T-helper 2 cell treated with Interferon-gamma antibody and Interleukin-4, amounts not matched to agents 5 μg/mL and 100 μg/mL, for 36 hours (primary cell): Measurements from ENCODE around the gene IGFBP2.

Experiments
- DNase-seq: peaks from one replicate; pipeline ENCODE4 v3.0.0; 2021; ENCODE audit warnings: low spot score
- H3K27ac Mint-ChIP-seq: one replicate; pipeline ENCODE4 v1.8.0; 2021; ENCODE audit warnings: mild to moderate bottlenecking, mixed read lengths
- H3K27me3 Mint-ChIP-seq: one replicate; pipeline ENCODE4 v1.8.0; 2021; ENCODE audit warnings: low read depth, mixed read lengths
- H3K36me3 Mint-ChIP-seq: one replicate; pipeline ENCODE4 v1.8.0; 2021; ENCODE audit warnings: low read depth, mixed read lengths
- H3K4me1 Mint-ChIP-seq: one replicate; pipeline ENCODE4 v1.8.0; 2021; ENCODE audit warnings: low read depth, mixed read lengths
- H3K4me3 Mint-ChIP-seq: one replicate; pipeline ENCODE4 v1.8.0; 2022; ENCODE audit warnings: mild to moderate bottlenecking, moderate library complexity, mixed read lengths
- H3K9me3 Mint-ChIP-seq: one replicate; pipeline ENCODE4 v1.8.0; 2021; ENCODE audit warnings: mixed read lengths

IGFBP2 gene

DNA sequence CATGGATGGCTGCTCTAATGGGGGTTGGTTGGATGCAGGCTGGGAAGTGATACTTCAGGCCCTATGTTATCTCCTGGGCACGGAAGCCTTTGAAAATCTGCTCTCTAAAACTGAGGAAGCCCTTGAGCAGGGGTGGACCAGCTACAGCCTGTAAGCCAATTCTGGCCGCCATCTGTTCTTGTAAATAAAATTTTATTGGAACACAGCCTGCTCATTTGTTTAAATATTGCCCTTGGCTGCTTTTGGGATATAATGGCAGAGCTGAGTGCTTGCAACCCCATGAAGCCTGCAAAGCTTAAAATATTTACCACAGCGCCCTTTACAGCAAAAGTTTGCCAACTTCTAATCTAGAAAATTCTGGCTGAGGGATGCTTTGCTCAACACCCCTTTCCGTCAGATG lies 11.9 kb upstream of the IGFBP2 start:
- no peak overlapping the region for H3K4me3 Mint-ChIP-seq
- no peak overlapping the region for H3K27ac Mint-ChIP-seq
- no peaks in the 10 kb centered on the region for H3K36me3 Mint-ChIP-seq
- DNase-seq, result no peak
- no peaks in the 10 kb centered on the region for H3K9me3 Mint-ChIP-seq
- H3K27me3 Mint-ChIP-seq, result peaks cover 5% of the 10 kb centered on the region
- H3K4me1 Mint-ChIP-seq, result peaks cover 16% of the 10 kb centered on the region

DNA sequence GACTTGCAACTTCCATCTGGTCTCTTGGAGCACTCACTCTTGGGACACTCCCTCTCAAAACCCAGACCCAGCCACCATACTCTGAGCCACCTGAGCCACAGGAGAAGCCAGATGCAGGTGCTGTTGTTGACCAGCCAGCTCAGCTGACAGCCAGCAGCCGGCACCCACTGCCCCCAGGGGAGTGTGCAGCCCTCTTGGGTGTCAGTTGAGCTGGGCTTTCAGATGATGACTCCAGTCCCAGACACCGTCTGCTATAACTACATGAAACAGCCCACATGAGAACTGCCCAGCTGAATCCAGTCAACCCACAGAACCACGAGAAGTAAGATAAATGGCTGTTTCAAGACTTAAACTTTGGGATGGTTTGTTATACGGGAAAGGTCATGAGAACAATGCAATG lies 10.7 kb upstream of the IGFBP2 start:
- Mint-ChIP-seq H3K9me3 (no peaks in the 10 kb centered on the region), H3K27ac (no peak overlapping the region), H3K4me1 (peaks cover 13% of the 10 kb centered on the region), H3K27me3 (peaks cover 13% of the 10 kb centered on the region), H3K36me3 (no peaks in the 10 kb centered on the region), H3K4me3 (no peak overlapping the region)
- DNase-seq, result no peak

DNA sequence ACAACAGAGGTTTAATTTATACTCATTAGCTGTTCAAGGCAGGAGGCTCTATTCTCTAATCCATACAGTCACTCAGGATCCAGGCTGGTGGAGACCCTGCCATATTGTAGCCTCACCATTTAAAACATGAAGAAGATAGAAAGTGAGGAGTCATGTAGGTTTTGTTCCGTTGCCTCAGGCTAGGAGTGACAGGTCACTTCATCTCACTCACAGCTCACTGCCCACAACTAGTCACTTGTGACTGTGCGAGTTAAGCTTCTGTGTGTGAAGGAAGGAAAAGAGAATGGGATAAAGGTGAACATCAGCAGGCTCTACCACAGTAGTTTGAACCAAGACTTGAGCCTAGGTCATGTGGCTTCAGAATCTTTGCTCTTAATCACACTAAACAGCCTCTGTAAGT lies 9.0 kb upstream of the IGFBP2 start:
- Mint-ChIP-seq H3K9me3 (no peaks in the 10 kb centered on the region), H3K27me3 (peaks cover 17% of the 10 kb centered on the region), H3K4me3 (no peak overlapping the region), H3K4me1 (peaks cover 7% of the 10 kb centered on the region), H3K36me3 (no peaks in the 10 kb centered on the region), H3K27ac (no peak overlapping the region)
- DNase-seq, result no peak

DNA sequence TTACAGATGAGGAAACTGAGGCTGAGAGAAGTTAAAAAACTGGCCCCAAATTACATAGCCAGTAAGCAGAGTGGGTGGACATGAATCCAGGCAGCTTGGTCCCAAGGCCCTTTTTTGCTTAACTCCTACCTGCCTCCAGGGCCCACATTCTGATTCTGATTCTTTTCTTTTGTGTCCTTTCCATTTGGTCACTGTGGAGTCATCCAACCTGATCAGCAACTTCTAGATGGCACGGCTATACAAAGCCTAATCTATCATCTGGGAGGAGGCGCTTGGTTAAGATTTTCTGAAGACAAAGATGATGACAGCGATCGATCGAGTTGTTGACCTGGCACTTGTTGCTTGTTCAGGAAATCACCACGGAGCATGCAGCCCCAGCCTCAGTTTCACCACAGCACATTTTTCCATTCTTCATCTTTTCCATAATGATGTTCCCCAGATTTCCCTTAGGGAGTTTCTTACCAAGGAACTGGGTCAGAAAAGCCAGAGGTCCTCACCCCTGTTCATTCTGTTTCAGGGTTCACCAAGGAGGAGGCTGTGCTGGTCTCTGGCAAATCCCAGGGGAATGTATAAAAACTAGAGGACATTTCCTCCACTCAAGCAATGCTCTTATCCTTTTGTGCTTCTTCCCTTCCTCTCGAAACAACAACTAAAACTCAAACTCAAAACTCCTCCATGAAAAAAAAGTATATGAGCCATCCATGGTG lies 6.9 kb upstream of the IGFBP2 start:
- Mint-ChIP-seq H3K36me3 (no peaks in the 10 kb centered on the region), H3K4me1 (no peaks in the 10 kb centered on the region), H3K4me3 (no peak overlapping the region), H3K27ac (no peak overlapping the region), H3K9me3 (no peaks in the 10 kb centered on the region), H3K27me3 (peaks cover 34% of the 10 kb centered on the region)
- no peak for DNase-seq

DNA sequence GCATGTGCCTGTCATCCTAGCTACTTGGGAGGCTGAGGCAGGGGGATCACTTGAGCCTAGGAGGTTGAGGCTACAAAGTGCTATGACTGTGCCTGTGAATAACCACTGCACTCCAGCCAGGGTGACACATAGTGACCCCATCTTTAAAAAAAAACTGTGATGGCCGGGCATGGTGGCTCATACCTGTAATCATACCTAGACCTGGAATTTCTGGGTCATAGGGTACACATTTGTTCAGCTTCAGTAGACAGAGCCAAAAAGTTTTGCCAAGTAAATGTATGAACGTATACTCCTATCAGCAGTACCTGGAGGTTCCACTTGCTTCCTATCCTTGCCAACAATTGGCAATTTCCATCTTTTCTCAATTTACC lies 6.4 kb upstream of the IGFBP2 start:
- no peak overlapping the region for H3K27ac Mint-ChIP-seq
- H3K36me3 Mint-ChIP-seq, result no peaks in the 10 kb centered on the region
- no peaks in the 10 kb centered on the region for H3K4me1 Mint-ChIP-seq
- H3K27me3 Mint-ChIP-seq, result peaks cover 39% of the 10 kb centered on the region
- no peaks in the 10 kb centered on the region for H3K9me3 Mint-ChIP-seq
- H3K4me3 Mint-ChIP-seq, result no peak overlapping the region
- no peak for DNase-seq

DNA sequence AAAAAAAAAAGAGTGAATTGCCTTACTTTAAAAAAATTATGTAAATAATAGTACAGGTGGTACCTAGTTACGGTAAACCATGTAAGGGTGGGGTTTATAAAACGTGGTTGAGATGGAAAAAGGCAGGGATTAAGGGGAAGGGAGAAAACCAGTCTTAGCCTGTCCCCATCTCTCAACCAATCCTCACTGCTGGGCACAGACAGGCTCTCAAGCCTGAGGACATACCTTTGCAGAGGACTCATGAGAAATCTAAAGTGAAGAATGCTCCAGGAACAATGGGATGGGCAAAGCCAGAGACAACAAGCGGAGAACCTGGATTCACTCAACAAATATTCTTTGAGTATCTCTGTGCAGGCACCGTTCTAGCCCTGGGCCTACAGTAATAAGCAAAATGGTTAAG lies 3.4 kb upstream of the IGFBP2 start:
- H3K27me3 Mint-ChIP-seq, result peaks cover 62% of the 10 kb centered on the region
- H3K4me1 Mint-ChIP-seq, result peaks cover 14% of the 10 kb centered on the region
- H3K36me3 Mint-ChIP-seq, result peaks cover 3% of the 10 kb centered on the region
- no peak overlapping the region for H3K4me3 Mint-ChIP-seq
- H3K9me3 Mint-ChIP-seq, result no peaks in the 10 kb centered on the region
- no peak overlapping the region for H3K27ac Mint-ChIP-seq
- DNase-seq, result no peak

DNA sequence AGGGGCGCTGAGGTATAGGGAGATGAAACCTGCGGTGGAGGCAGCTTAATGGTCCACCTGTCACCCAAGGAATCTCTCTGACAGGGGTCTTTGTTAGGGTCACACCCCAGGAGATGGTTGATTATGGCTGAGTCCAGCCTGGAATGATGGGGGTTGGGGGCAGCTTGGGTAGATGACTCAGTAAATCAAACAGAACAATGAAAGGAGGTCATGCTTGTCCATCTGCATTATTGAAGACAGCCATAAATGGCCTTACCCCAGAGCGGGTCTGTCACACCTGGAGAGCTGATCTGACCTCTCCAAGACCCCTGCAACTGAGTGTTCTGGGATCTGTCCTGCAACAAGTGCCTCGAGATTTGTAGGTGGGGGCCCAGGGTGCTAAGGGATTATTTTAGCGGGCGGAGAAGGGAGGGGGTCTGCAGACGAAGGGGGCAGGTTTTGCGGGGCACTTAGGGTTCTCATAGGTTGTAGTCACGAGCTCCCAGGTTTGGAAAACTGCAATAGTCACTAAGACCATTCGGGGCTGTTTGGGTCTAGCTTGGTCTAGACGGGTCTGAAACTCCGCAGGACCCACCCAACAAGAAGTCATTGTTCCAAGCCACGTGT lies 771 bp upstream of the IGFBP2 start:
- Mint-ChIP-seq H3K27ac (no peak overlapping the region), H3K4me1 (peaks cover 26% of the 10 kb centered on the region), H3K4me3 (peak overlapping the region; percentile 81), H3K36me3 (peaks cover 6% of the 10 kb centered on the region), H3K27me3 (peaks cover 76% of the 10 kb centered on the region), H3K9me3 (no peaks in the 10 kb centered on the region)
- no peak for DNase-seq

DNA sequence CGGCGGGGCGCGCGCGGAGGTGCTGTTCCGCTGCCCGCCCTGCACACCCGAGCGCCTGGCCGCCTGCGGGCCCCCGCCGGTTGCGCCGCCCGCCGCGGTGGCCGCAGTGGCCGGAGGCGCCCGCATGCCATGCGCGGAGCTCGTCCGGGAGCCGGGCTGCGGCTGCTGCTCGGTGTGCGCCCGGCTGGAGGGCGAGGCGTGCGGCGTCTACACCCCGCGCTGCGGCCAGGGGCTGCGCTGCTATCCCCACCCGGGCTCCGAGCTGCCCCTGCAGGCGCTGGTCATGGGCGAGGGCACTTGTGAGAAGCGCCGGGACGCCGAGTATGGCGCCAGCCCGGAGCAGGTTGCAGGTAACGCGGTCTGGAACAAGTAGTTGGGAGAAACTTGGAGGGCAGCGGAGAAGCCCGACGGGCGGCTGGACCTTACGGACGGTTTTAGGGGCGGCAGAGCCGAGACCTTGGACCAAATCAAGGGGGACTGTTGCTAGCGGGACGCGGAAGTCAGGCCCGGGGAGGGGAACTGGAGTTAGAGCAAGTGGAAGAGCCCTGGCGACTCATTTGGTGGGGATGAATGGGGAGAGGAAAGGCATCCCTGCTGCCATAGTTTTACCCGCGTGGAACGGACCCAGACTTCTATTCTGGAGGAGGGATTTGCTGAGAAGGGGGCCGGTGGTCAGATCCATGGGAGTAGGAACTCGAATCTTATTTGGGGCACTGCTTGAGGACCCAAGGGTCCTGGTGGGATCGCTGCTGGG lies 573 bp downstream of the IGFBP2 start:
- H3K27ac Mint-ChIP-seq, result no peak overlapping the region
- H3K4me3 Mint-ChIP-seq, result peak overlapping the region; percentile 84
- peaks cover 26% of the 10 kb centered on the region for H3K4me1 Mint-ChIP-seq
- no peaks in the 10 kb centered on the region for H3K9me3 Mint-ChIP-seq
- peaks cover 6% of the 10 kb centered on the region for H3K36me3 Mint-ChIP-seq
- H3K27me3 Mint-ChIP-seq, result peaks cover 72% of the 10 kb centered on the region
- DNase-seq, result no peak

DNA sequence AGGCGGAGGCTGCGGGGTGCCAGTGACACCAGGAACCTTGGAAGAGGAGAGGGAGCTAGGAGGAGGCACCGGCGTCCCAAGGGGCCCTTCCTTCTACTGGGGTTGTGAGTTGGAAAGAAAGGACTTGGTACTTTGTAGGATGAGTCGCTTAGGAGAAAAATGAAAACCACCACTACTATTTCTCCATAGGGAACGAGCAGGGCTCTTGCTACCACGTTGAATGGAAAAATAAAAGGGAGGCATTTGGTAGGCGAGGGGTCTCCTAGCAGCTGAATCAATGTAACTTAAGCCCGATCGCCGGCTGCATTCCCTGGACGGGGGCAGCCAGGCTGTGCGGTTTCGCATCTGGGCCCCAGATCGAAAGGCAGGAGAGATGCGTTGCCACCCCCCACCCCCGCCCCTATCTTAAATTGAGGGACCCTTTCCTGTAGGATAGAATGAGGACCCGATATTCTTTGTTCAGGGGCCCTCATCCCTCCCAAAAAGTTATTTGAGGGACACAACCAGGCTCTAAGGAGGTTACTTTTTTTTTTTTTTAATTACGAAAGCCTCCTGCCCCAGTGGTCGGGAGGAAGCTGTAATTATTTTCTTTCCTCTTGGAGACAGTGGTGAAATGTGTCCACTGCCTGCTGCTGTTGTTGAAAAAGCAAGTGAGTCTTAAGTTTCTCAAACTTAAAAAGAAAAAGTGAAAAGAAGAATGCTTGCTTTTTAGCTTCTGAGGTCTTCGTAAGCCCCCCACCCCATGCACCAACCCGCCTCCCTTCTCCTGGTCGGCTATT lies 1.3 kb downstream of the IGFBP2 start:
- Mint-ChIP-seq H3K4me3 (peak overlapping the region; percentile 86), H3K27ac (no peak overlapping the region), H3K9me3 (no peaks in the 10 kb centered on the region), H3K27me3 (peaks cover 67% of the 10 kb centered on the region), H3K36me3 (peaks cover 6% of the 10 kb centered on the region), H3K4me1 (peaks cover 26% of the 10 kb centered on the region)
- DNase-seq, result no peak

DNA sequence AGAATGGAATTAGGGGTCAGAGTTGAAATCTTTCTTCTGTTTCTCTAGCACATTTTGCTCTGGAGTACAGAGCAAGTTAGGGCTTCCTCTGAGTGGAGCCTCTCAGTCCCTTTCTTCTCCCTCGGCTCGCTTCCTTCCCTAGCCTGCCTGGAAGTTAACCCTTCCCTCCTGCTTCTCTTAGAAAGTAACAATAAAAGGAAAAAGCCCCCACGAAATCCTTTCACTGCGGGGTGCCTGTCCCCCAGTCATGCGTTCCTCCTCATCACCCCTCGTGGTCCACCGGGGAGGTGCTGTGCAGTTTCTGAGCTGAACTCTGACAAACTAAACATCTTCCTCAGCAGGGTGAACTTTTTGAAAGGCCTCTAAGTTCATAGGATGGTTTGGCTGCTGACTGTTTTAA lies 2.0 kb downstream of the IGFBP2 start:
- Mint-ChIP-seq H3K4me1 (peaks cover 26% of the 10 kb centered on the region), H3K27ac (no peak overlapping the region), H3K9me3 (no peaks in the 10 kb centered on the region), H3K36me3 (peaks cover 6% of the 10 kb centered on the region), H3K27me3 (peaks cover 65% of the 10 kb centered on the region), H3K4me3 (peak overlapping the region; percentile 86)
- DNase-seq, result no peak

DNA sequence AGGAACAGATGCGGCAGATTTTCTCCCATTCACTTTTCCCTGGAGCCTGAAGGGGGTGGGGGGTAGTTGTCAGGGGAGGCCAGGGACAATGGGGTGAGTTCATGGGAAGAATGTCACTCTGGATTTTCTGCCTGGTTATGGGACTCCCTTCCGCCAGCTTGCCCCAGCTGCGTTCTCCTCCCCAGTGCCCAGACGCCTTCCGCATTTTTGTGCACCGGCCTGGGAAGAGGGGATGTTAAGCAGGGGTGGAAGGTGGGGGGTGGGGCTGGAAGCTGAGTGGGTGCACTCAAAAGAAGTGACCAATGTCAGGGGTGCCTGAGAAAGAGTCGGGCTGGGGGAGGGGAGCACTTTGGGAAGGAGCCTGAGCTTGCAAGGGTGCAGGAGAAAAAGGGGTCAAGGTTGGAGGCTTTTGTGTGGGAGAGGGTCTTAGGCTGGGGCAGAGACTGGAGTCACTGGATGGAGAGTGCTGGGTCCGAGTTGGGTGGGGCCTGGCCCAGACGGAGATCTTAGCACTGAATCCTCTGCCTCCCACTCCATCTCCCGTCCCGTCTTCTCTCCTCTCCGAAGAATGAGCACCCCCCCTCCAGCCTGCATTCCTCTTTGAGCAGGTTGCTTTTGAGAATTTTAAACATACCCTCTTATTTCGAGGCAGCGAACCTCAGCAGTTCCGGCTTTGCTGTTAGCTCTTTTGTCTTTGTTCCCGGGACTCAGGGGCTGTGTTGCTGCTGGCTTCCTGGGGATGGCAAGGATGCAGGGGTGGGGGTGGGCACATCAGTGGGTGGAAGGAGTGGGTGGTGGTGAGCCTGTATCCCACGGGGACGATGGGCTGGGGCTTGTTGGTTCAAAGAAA lies 2.7 kb downstream of the IGFBP2 start:
- peak overlapping the region; percentile 86 for H3K4me3 Mint-ChIP-seq
- H3K27ac Mint-ChIP-seq, result peak overlapping the region; percentile 0
- peaks cover 26% of the 10 kb centered on the region for H3K4me1 Mint-ChIP-seq
- H3K27me3 Mint-ChIP-seq, result peaks cover 60% of the 10 kb centered on the region
- H3K9me3 Mint-ChIP-seq, result no peaks in the 10 kb centered on the region
- no peak for DNase-seq
- peaks cover 7% of the 10 kb centered on the region for H3K36me3 Mint-ChIP-seq

DNA sequence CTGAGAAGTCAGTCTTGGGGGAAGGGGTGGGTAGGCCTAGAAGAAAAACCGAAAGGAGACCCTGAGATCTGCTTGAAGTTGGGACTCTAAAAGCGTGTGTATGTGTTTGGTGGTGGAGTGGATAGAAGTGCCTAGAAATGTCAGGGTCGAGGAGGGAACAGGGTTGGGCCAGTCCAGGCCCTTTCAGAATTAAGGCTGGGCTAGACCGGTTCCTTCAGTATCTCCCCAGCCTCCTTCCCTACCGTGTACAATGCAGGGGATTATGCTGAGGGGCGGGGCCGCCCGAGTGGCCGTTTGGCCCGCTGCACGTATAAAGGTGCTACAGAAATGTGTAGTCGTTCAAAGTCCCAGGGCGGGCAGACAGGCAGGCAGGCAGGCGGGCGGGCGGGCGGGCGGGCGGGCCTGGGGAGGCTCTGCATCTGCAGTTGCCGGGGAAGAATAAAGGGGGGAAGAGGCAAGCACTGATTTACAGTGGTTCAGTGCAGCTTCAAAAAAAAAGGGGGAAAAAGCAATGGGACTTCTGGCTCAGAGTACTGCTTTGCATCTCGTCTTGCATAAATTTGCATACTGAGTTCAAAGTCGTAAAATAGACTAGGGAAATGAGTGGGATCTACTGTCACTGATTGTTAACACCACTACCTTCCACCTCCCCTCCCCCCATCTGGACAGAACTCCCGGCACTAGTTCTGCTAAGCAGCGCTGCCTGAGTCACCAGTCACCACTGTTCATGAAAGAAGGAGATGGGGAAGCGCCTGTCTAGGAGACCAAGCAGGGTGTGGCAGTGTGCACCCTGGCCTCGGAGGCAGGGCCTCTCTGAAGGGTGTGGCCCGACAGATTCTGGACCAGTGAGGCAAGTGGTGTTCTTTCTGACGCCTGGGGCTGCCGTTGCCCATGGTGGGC lies 3.6 kb downstream of the IGFBP2 start:
- Mint-ChIP-seq H3K9me3 (no peaks in the 10 kb centered on the region), H3K36me3 (peaks cover 7% of the 10 kb centered on the region), H3K4me3 (peak overlapping the region; percentile 50), H3K4me1 (peaks cover 26% of the 10 kb centered on the region), H3K27ac (peak overlapping the region; percentile 0), H3K27me3 (peaks cover 52% of the 10 kb centered on the region)
- no peak for DNase-seq
